Heart left ventricle (tissue), 13 donors: ENCODE data around the gene FHL2.

ENCODE experiments used
- POLR2A ChIP-seq, 2 donors: fragments of 450-650 bp; IDR thresholded peaks; one replicate each; pipeline ENCODE4 v1.6.1; 2017; ENCODE audit warnings: antibody characterized with exemption in 2 of 2, mild to moderate bottlenecking in 2 of 2, moderate library complexity in 2 of 2
- TF ChIP-seq, protein P1 (sequence below), 12 donors: fragments of 200-600 bp; sonication (generic) in 4 of 12; IDR thresholded peaks; one replicate each; pipeline versions ENCODE4 v1.5.0 to v1.8.0; 2018 to 2022; ENCODE audit warnings: antibody characterized with exemption in 12 of 12, mild to moderate bottlenecking in 5 of 12
- donor health status: ischemic (EF 13 %, LVEDD 7.1; RV severe dilation, severe dysfunction).
- donor health status: DM: no; HTN: yes; CAD: no.
- donor health status: DM: no; HTN: no; CAD: no.
- donor health status: ischemic (EF 25% LVEDD 6.9; RV normal size, moderate dysfunction).
- donor health status: ischemic (EF 25% LVEDD 5.7; RV mildly dilated, moderate dysfunction).
- donor health status: ischemic (EF 35%, LVEDD 5.7; RV mildly dilated, moderate dysfunction).
- donor health status: nonischemic (EF 11% LVEDD 7.7; RV severe dilation, severe dysfunction).
- donor health status: DM: yes; HTN: yes; CAD: no.
- donor health status: PGD.
- donor health status: ischemic (EF 29% LVEDD 5.4; RV normal size, mild dysfunction).
- donor health status: nonischemic (EF 23%, LVEDD 6.1; RV moderate dilation, normal function).

DNA sequence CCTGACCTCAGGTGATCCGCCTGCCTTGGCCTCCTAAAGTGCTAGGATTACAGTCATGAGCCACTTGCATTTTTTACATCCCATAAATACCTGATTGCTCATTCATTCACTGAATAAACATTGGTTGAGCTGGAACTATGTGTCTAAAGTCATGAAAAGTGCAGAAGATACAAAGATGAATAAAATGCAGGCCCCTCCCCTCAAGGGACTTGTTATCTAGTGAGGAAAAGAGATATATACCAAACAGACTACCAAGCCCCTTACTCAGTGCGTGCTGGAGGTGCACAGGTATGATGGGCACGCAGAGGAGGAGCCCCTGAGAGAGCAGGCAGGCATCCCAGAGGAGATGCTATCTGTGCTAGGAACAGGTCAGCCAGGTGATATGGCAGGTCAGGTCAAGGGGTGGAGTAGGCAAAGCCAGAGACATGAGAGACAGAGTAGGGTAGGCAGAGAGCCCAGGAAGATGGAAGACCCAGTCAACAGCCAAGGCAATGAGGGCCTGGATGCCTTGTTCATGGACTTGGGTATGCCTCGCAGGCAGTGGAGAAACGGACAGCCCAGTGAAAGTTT is 7.7 kb downstream of the FHL2 start:
- TF ChIP-seq POLR2A (IDR thresholded peaks at IDR 0.05): no peak
- TF ChIP-seq, protein P1, sequence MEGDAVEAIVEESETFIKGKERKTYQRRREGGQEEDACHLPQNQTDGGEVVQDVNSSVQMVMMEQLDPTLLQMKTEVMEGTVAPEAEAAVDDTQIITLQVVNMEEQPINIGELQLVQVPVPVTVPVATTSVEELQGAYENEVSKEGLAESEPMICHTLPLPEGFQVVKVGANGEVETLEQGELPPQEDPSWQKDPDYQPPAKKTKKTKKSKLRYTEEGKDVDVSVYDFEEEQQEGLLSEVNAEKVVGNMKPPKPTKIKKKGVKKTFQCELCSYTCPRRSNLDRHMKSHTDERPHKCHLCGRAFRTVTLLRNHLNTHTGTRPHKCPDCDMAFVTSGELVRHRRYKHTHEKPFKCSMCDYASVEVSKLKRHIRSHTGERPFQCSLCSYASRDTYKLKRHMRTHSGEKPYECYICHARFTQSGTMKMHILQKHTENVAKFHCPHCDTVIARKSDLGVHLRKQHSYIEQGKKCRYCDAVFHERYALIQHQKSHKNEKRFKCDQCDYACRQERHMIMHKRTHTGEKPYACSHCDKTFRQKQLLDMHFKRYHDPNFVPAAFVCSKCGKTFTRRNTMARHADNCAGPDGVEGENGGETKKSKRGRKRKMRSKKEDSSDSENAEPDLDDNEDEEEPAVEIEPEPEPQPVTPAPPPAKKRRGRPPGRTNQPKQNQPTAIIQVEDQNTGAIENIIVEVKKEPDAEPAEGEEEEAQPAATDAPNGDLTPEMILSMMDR (IDR thresholded peaks at IDR 0.05): no peak
